Measurements from ENCODE around the gene TINAGL1.

TINAGL1 gene

GRCh38 chr1:31567956-31568570 lies 8.3 kb upstream of the TINAGL1 start:
- no peak for DNase-seq (ENCODE audit: insufficient read length, low spot score)
- no peak for FAIRE-seq

- FAIRE-seq = no peak
- DNase-seq (ENCODE audit: insufficient read length, low spot score) = no peak
Measured at GRCh38 chr1:31568895-31569595, 7.3 kb upstream of the TINAGL1 start.

- DNase-seq (ENCODE audit: insufficient read length, low spot score) = no peak
- FAIRE-seq = no peak
Measured at GRCh38 chr1:31569596-31570173, 6.6 kb upstream of the TINAGL1 start.

- FAIRE-seq (no peak), DNase-seq (ENCODE audit: insufficient read length, low spot score) (no peak)
Measured at GRCh38 chr1:31570228-31570627, 6.1 kb upstream of the TINAGL1 start.

- DNase-seq (ENCODE audit: insufficient read length, low spot score) (no peak), FAIRE-seq (no peak)
Measured at GRCh38 chr1:31570906-31571305, 5.4 kb upstream of the TINAGL1 start.

GRCh38 chr1:31571340-31572295 lies 4.7 kb upstream of the TINAGL1 start:
- DNase-seq (ENCODE audit: insufficient read length, low spot score) = no peak
- no peak for FAIRE-seq

- DNase-seq (ENCODE audit: insufficient read length, low spot score) (no peak), FAIRE-seq (no peak)
Measured at GRCh38 chr1:31572323-31573104, 3.8 kb upstream of the TINAGL1 start.

GRCh38 chr1:31573261-31573660 lies 3.1 kb upstream of the TINAGL1 start:
- FAIRE-seq (no peak), DNase-seq (ENCODE audit: insufficient read length, low spot score) (no peak)

- FAIRE-seq = no peak
Measured at GRCh38 chr1:31574749-31575368, 1.5 kb upstream of the TINAGL1 start.

GRCh38 chr1:31575369-31576140 lies 760 bp upstream of the TINAGL1 start:
- no peak for DNase-seq (ENCODE audit: insufficient read length, low spot score)
- FAIRE-seq = no peak

More at GRCh38 chr1:31574749-31575368, 1.5 kb upstream of the TINAGL1 start:
- no peak for DNase-seq (ENCODE audit: insufficient read length, low spot score)

- DNase-seq (ENCODE audit: insufficient read length, low spot score) (no peak), FAIRE-seq (no peak)
Measured at GRCh38 chr1:31576743-31577455, 584 bp downstream of the TINAGL1 start.

- no peak for FAIRE-seq
- no peak for DNase-seq (ENCODE audit: insufficient read length, low spot score)
Measured at GRCh38 chr1:31577515-31578192, 1.3 kb downstream of the TINAGL1 start.

- DNase-seq (ENCODE audit: insufficient read length, low spot score) (no peak), FAIRE-seq (no peak)
Measured at GRCh38 chr1:31579374-31579773, 3.1 kb downstream of the TINAGL1 start.

- no peak for FAIRE-seq
- DNase-seq (ENCODE audit: insufficient read length, low spot score) = no peak
Measured at GRCh38 chr1:31580513-31580870, 4.2 kb downstream of the TINAGL1 start.

- FAIRE-seq = no peak
- DNase-seq (ENCODE audit: insufficient read length, low spot score) = no peak
Measured at GRCh38 chr1:31580891-31581603, 4.7 kb downstream of the TINAGL1 start.

GRCh38 chr1:31581821-31582810 lies 5.8 kb downstream of the TINAGL1 start:
- FAIRE-seq (no peak), DNase-seq (ENCODE audit: insufficient read length, low spot score) (no peak)
